ENCODE data around the gene IQCM.

- TF ChIP-seq POLR2AphosphoS5 (IDR thresholded peaks at IDR 0.05; ENCODE audit: low read depth, low read length) (no peak), POLR2A (IDR thresholded peaks at IDR 0.05; ENCODE audit: low read depth, low read length) (no peak)
These were observed 20.4 kb downstream of the IQCM start for GRCh38 chr4:149795256-149795655.
